HepG2 (cell line): ENCODE data around the gene GNPAT. TPM values are rescaled to one million over a fixed set of nuclear protein-coding genes. Genes with fewer than 3 reads are reported as not detected.

ENCODE experiments used
- CENPX ChIP-seq: sonication (generic); formaldehyde crosslinking; IDR thresholded peaks from 2 replicates; pipeline ENCODE4 v1.9.0; 2021; ENCODE audit warnings: mild to moderate bottlenecking, missing genetic modification reagents, moderate library complexity
- KMT2B ChIP-seq: IDR thresholded peaks from 2 replicates; pipeline ENCODE4 v1.6.1; 2016; ENCODE audit warnings: missing genetic modification reagents, missing compliant biosample characterization
- NCOA2 ChIP-seq: sonication (generic); formaldehyde crosslinking; IDR thresholded peaks from 2 replicates; pipeline ENCODE4 v1.8.0; 2022; ENCODE audit warnings: inconsistent platforms
- RCOR2 ChIP-seq: IDR thresholded peaks from 2 replicates; pipeline ENCODE4 v1.6.1; 2016; ENCODE audit warnings: missing biosample characterization, missing genetic modification reagents
- SUZ12 ChIP-seq: fragments of 150-350 bp; IDR thresholded peaks from 2 replicates; pipeline ENCODE4 v1.6.1; 2014; ENCODE audit warnings: low read depth, low read length
- TCF7 ChIP-seq: sonication (generic); IDR thresholded peaks from 2 replicates; pipeline ENCODE4 v1.6.1; 2016; ENCODE audit warnings: antibody characterized with exemption, low read depth
- ZNF101 ChIP-seq: sonication (generic); formaldehyde crosslinking; IDR thresholded peaks from 2 replicates; pipeline ENCODE4 v1.4.0; 2020; ENCODE audit warnings: mild to moderate bottlenecking, low read depth, missing genetic modification reagents, borderline replicate concordance
- polyA plus RNA-seq, 8 experiments: library from polyadenylated mRNA; depleted of rRNA in 3 of 8; stranded (reverse) in 7 of 8; unstranded in 1 of 8; fragments of >200 nt; fragmentation: Illumina TruSeq in 4 of 8; extraction: Trizol in 4 of 8; gene quantifications; 2 replicates each; pipeline versions ENCODE4 v1.2.1 to v1.2.3, GENCODE V29; 2011 to 2016; ENCODE audit warnings: low read depth in 4 of 8, missing spikeins in 1 of 8, mixed read lengths in 1 of 8; ENCODE audit not compliant: insufficient read depth in 1 of 8
- total RNA-seq, 5 experiments: library from RNA; depleted of rRNA; stranded (reverse); fragments of >200 nt; fragmentation: Illumina TruSeq; extraction: Trizol; gene quantifications; 2 replicates each; pipeline ENCODE4 v1.2.3, GENCODE V29; 2016; ENCODE audit warnings: low read depth in 1 of 5
- TF ChIP-seq, protein P1 (sequence below): IDR thresholded peaks from 2 replicates; pipeline ENCODE4 v1.6.1; 2016; ENCODE audit warnings: low read depth, missing genetic modification reagents, missing compliant biosample characterization
- TF ChIP-seq, protein P2 (sequence below): sonication (generic); formaldehyde crosslinking; conservative IDR thresholded peaks from 2 replicates; pipeline ENCODE4 v1.8.0; 2022; ENCODE audit warnings: mild to moderate bottlenecking, moderate library complexity, missing genetic modification reagents
- TF ChIP-seq, protein P3 (sequence below): sonication (generic); formaldehyde crosslinking; IDR thresholded peaks from 2 replicates; pipeline ENCODE4 v1.8.0; 2023; ENCODE audit warnings: mild to moderate bottlenecking, missing genetic modification reagents
- TF ChIP-seq, protein P4 (sequence below): IDR thresholded peaks from 2 replicates; pipeline ENCODE4 v1.4.0; 2020; ENCODE audit warnings: mild to moderate bottlenecking, missing genetic modification reagents
- TF ChIP-seq, protein P5 (sequence below): sonication (generic); formaldehyde crosslinking; IDR thresholded peaks from 2 replicates; pipeline ENCODE4 v1.4.0; 2020; ENCODE audit warnings: missing genetic modification reagents, borderline replicate concordance
- TF ChIP-seq, protein P6 (sequence below): sonication (generic); formaldehyde crosslinking; IDR thresholded peaks from 2 replicates; pipeline ENCODE4 v1.8.0; 2022; ENCODE audit warnings: mild to moderate bottlenecking, missing genetic modification reagents, moderate library complexity

The GNPAT gene
- total and polyA plus RNA-seq, 2 of the 13 experiments (the other 11 are each of a cell fraction or from before 2014, with no cell fraction given), result 58.3 to 114 TPM

DNA sequence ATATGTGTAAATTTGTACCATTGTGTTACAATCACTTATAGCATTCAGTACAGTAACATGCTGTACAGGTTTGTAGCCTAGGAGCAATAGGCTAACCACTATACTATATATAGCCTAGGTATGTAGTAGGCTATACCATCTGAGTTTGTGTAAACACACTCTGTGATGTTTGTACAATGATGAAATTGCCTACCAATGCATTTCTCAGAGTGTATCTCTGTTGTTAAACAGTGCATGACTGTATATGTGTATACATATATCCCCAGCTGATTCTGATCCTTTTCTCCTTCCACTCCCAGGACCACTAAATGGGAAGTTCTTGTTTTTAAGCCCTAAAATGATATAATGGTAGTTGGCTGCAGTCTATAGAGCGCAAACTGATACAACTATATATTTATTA is 7.8 kb downstream of the GNPAT start (continued):
- TF ChIP-seq, protein P1, sequence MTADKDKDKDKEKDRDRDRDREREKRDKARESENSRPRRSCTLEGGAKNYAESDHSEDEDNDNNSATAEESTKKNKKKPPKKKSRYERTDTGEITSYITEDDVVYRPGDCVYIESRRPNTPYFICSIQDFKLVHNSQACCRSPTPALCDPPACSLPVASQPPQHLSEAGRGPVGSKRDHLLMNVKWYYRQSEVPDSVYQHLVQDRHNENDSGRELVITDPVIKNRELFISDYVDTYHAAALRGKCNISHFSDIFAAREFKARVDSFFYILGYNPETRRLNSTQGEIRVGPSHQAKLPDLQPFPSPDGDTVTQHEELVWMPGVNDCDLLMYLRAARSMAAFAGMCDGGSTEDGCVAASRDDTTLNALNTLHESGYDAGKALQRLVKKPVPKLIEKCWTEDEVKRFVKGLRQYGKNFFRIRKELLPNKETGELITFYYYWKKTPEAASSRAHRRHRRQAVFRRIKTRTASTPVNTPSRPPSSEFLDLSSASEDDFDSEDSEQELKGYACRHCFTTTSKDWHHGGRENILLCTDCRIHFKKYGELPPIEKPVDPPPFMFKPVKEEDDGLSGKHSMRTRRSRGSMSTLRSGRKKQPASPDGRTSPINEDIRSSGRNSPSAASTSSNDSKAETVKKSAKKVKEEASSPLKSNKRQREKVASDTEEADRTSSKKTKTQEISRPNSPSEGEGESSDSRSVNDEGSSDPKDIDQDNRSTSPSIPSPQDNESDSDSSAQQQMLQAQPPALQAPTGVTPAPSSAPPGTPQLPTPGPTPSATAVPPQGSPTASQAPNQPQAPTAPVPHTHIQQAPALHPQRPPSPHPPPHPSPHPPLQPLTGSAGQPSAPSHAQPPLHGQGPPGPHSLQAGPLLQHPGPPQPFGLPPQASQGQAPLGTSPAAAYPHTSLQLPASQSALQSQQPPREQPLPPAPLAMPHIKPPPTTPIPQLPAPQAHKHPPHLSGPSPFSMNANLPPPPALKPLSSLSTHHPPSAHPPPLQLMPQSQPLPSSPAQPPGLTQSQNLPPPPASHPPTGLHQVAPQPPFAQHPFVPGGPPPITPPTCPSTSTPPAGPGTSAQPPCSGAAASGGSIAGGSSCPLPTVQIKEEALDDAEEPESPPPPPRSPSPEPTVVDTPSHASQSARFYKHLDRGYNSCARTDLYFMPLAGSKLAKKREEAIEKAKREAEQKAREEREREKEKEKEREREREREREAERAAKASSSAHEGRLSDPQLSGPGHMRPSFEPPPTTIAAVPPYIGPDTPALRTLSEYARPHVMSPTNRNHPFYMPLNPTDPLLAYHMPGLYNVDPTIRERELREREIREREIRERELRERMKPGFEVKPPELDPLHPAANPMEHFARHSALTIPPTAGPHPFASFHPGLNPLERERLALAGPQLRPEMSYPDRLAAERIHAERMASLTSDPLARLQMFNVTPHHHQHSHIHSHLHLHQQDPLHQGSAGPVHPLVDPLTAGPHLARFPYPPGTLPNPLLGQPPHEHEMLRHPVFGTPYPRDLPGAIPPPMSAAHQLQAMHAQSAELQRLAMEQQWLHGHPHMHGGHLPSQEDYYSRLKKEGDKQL (CRISPR knock-in tag), result no peak
- TF ChIP-seq, protein P2, sequence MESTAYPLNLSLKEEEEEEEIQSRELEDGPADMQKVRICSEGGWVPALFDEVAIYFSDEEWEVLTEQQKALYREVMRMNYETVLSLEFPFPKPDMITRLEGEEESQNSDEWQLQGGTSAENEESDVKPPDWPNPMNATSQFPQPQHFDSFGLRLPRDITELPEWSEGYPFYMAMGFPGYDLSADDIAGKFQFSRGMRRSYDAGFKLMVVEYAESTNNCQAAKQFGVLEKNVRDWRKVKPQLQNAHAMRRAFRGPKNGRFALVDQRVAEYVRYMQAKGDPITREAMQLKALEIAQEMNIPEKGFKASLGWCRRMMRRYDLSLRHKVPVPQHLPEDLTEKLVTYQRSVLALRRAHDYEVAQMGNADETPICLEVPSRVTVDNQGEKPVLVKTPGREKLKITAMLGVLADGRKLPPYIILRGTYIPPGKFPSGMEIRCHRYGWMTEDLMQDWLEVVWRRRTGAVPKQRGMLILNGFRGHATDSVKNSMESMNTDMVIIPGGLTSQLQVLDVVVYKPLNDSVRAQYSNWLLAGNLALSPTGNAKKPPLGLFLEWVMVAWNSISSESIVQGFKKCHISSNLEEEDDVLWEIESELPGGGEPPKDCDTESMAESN (CRISPR knock-in tag), result no peak
- TF ChIP-seq, protein P3, sequence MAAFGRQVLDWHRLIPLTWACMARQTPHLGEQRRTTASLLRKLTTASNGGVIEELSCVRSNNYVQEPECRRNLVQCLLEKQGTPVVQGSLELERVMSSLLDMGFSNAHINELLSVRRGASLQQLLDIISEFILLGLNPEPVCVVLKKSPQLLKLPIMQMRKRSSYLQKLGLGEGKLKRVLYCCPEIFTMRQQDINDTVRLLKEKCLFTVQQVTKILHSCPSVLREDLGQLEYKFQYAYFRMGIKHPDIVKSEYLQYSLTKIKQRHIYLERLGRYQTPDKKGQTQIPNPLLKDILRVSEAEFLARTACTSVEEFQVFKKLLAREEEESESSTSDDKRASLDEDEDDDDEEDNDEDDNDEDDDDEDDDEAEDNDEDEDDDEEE, result no peak
- no peak for TF ChIP-seq SUZ12
- TF ChIP-seq, protein P4, sequence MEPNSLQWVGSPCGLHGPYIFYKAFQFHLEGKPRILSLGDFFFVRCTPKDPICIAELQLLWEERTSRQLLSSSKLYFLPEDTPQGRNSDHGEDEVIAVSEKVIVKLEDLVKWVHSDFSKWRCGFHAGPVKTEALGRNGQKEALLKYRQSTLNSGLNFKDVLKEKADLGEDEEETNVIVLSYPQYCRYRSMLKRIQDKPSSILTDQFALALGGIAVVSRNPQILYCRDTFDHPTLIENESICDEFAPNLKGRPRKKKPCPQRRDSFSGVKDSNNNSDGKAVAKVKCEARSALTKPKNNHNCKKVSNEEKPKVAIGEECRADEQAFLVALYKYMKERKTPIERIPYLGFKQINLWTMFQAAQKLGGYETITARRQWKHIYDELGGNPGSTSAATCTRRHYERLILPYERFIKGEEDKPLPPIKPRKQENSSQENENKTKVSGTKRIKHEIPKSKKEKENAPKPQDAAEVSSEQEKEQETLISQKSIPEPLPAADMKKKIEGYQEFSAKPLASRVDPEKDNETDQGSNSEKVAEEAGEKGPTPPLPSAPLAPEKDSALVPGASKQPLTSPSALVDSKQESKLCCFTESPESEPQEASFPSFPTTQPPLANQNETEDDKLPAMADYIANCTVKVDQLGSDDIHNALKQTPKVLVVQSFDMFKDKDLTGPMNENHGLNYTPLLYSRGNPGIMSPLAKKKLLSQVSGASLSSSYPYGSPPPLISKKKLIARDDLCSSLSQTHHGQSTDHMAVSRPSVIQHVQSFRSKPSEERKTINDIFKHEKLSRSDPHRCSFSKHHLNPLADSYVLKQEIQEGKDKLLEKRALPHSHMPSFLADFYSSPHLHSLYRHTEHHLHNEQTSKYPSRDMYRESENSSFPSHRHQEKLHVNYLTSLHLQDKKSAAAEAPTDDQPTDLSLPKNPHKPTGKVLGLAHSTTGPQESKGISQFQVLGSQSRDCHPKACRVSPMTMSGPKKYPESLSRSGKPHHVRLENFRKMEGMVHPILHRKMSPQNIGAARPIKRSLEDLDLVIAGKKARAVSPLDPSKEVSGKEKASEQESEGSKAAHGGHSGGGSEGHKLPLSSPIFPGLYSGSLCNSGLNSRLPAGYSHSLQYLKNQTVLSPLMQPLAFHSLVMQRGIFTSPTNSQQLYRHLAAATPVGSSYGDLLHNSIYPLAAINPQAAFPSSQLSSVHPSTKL, result peak; percentile 57
- TF ChIP-seq RCOR2, result no peak
- TF ChIP-seq TCF7, result no peak
- 0 out of 2 replicates have a peak, but pooled peaks have one; percentile 24 for TF ChIP-seq NCOA2 (CRISPR knock-in tag)
- TF ChIP-seq, protein P5, sequence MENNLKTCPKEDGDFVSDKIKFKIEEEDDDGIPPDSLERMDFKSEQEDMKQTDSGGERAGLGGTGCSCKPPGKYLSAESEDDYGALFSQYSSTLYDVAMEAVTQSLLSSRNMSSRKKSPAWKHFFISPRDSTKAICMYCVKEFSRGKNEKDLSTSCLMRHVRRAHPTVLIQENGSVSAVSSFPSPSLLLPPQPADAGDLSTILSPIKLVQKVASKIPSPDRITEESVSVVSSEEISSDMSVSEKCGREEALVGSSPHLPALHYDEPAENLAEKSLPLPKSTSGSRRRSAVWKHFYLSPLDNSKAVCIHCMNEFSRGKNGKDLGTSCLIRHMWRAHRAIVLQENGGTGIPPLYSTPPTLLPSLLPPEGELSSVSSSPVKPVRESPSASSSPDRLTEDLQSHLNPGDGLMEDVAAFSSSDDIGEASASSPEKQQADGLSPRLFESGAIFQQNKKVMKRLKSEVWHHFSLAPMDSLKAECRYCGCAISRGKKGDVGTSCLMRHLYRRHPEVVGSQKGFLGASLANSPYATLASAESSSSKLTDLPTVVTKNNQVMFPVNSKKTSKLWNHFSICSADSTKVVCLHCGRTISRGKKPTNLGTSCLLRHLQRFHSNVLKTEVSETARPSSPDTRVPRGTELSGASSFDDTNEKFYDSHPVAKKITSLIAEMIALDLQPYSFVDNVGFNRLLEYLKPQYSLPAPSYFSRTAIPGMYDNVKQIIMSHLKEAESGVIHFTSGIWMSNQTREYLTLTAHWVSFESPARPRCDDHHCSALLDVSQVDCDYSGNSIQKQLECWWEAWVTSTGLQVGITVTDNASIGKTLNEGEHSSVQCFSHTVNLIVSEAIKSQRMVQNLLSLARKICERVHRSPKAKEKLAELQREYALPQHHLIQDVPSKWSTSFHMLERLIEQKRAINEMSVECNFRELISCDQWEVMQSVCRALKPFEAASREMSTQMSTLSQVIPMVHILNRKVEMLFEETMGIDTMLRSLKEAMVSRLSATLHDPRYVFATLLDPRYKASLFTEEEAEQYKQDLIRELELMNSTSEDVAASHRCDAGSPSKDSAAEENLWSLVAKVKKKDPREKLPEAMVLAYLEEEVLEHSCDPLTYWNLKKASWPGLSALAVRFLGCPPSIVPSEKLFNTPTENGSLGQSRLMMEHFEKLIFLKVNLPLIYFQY, result no peak
- TF ChIP-seq, protein P6, sequence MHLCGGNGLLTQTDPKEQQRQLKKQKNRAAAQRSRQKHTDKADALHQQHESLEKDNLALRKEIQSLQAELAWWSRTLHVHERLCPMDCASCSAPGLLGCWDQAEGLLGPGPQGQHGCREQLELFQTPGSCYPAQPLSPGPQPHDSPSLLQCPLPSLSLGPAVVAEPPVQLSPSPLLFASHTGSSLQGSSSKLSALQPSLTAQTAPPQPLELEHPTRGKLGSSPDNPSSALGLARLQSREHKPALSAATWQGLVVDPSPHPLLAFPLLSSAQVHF, result no peak
- TF ChIP-seq KMT2B (CRISPR knock-in tag), result no peak
- TF ChIP-seq ZNF101 (CRISPR knock-in tag), result no peak
- TF ChIP-seq CENPX (CRISPR knock-in tag), result no peak
